A549 (cell line): ENCODE measurements around the gene R3HDML. TPM values are rescaled to one million over a fixed set of nuclear protein-coding genes. Genes with fewer than 3 reads are reported as not detected.

Experiments used
- ATAC-seq, 2 experiments: fragments of 200-7000 bp in 1 of 2; fragments of >200 bp in 1 of 2; cut with Nextera tagmentation in 1 of 2; cut with Tn5 transposase in 1 of 2; 3 replicates each; pipeline versions ENCODE4 v1.8.0 to v1.9.1; 2018 to 2020; ENCODE audit warnings: mild to moderate bottlenecking in 1 of 2, moderate library complexity in 1 of 2
- CTCF ChIA-PET: fragments of 300-600 bp; sonication (Branson Sonifier 250); formaldehyde crosslinking; extraction: SDS; loops from one replicate; lab custom pipeline; 2021; ENCODE audit warnings: antibody characterized with exemption, inconsistent platforms; lab: Yijun Ruan, JAX
- POLR2A ChIA-PET: fragments of 350-600 bp; formaldehyde crosslinking; extraction: SDS; loops from one replicate; lab custom pipeline; 2021; ENCODE audit warnings: antibody characterized with exemption, inconsistent platforms; lab: Yijun Ruan, JAX
- DNase-seq, 2 experiments: peaks; one replicate each; pipeline versions ENCODE4 v3.0.0 to v3.0.0-alpha.2; 2011 to 2016; ENCODE audit warnings: low read depth in 1 of 2, low spot score in 1 of 2
- FAIRE-seq: peaks from 2 replicates; lab custom pipeline; 2011; peaks lifted over from hg19 to GRCh38; lab: Jason Lieb, UNC
- H3K27ac ChIP-seq, 2 experiments: fragments of >200 bp; sonication (Bioruptor Twin); formaldehyde crosslinking; 3 replicates each; pipeline ENCODE4 v1.5.1; 2016 to 2017
- H3K4me1 ChIP-seq: fragments of >200 bp; sonication (Bioruptor Twin); formaldehyde crosslinking; 3 replicates; pipeline ENCODE4 v1.6.1; 2016
- H3K4me2 ChIP-seq: fragments of >200 bp; sonication (Bioruptor Twin); formaldehyde crosslinking; 3 replicates; pipeline ENCODE4 v1.6.1; 2016
- H3K4me3 ChIP-seq: fragments of >200 bp; sonication (Bioruptor Twin); formaldehyde crosslinking; 3 replicates; pipeline ENCODE4 v1.5.1; 2016
- H3K9me3 ChIP-seq: fragments of >200 bp; sonication (Bioruptor Twin); formaldehyde crosslinking; 3 replicates; pipeline ENCODE4 v1.6.1; 2016
- ATOH8 ChIP-seq: fragments of 250-450 bp; sonication (Bioruptor Pico); IDR thresholded peaks from 2 replicates; pipeline ENCODE4 v1.5.0; 2020; ENCODE audit warnings: low read depth, mild to moderate bottlenecking, moderate library complexity
- BHLHE40 ChIP-seq: IDR thresholded peaks from 2 replicates; pipeline ENCODE4 v1.6.1; 2012; ENCODE audit warnings: low read depth, low read length, inconsistent platforms
- CEBPB ChIP-seq, 2 experiments: fragments of >200 bp in 1 of 2; sonication (Bioruptor Twin) in 1 of 2; formaldehyde crosslinking in 1 of 2; IDR thresholded peaks; 2 replicates each; pipeline ENCODE4 v1.6.1; 2012 to 2016
- CHD2 ChIP-seq: fragments of 150-350 bp; IDR thresholded peaks from 2 replicates; pipeline ENCODE4 v1.6.1; 2014; ENCODE audit warnings: low read length; ENCODE audit not compliant: partially characterized antibody
- EHMT2 ChIP-seq: fragments of 200-600 bp; sonication (generic); IDR thresholded peaks from 2 replicates; pipeline ENCODE4 v1.6.1; 2016; ENCODE audit warnings: antibody characterized with exemption, low read depth, mild to moderate bottlenecking, moderate library complexity
- EP300 ChIP-seq, 2 experiments: fragments of >200 bp; sonication (Bioruptor Twin); formaldehyde crosslinking; IDR thresholded peaks; 2 replicates in 1 of 2; 3 replicates in 1 of 2; pipeline ENCODE4 v1.6.1; 2016 to 2017
- ESRRA ChIP-seq: fragments of 150-350 bp; IDR thresholded peaks from 2 replicates; pipeline ENCODE4 v1.6.1; 2014; ENCODE audit warnings: mild to moderate bottlenecking, low read length, borderline replicate concordance
- FOSB ChIP-seq: fragments of 250-450 bp; sonication (Bioruptor Pico); IDR thresholded peaks from 2 replicates; pipeline ENCODE4 v1.5.0; 2020; ENCODE audit warnings: mild to moderate bottlenecking, moderate library complexity
- FOSL2 ChIP-seq, 2 experiments: fragments of 450-650 bp in 1 of 2; fragments of >200 bp in 1 of 2; sonication (Bioruptor Twin) in 1 of 2; formaldehyde crosslinking; IDR thresholded peaks; 2 replicates each; pipeline versions ENCODE4 v1.5.0 to v1.6.1; 2016 to 2020; ENCODE audit warnings: mild to moderate bottlenecking in 1 of 2, moderate library complexity in 1 of 2
- GATA3 ChIP-seq: IDR thresholded peaks from 2 replicates; pipeline ENCODE4 v1.6.1; 2012; ENCODE audit warnings: borderline replicate concordance
- HES2 ChIP-seq: fragments of >200 bp; sonication (Bioruptor Twin); formaldehyde crosslinking; IDR thresholded peaks from 2 replicates; pipeline ENCODE4 v1.6.1; 2016
- HOXA7 ChIP-seq: fragments of 250-450 bp; sonication (Bioruptor Pico); IDR thresholded peaks from 2 replicates; pipeline ENCODE4 v1.5.0; 2020; ENCODE audit warnings: mild to moderate bottlenecking, moderate library complexity
- HOXB13 ChIP-seq: fragments of 250-450 bp; sonication (Bioruptor Pico); IDR thresholded peaks from 2 replicates; pipeline ENCODE4 v1.5.0; 2020; ENCODE audit warnings: low read depth, mild to moderate bottlenecking, moderate library complexity
- HOXB5 ChIP-seq: fragments of 250-450 bp; sonication (Bioruptor Pico); IDR thresholded peaks from 2 replicates; pipeline ENCODE4 v1.5.0; 2020; ENCODE audit warnings: mild to moderate bottlenecking, moderate library complexity
- JUNB ChIP-seq: fragments of >200 bp; sonication (Bioruptor Twin); formaldehyde crosslinking; IDR thresholded peaks from 2 replicates; pipeline ENCODE4 v1.6.1; 2016
- KDM1A ChIP-seq: fragments of 200-600 bp; sonication (generic); IDR thresholded peaks from 2 replicates; pipeline ENCODE4 v1.6.1; 2016; ENCODE audit warnings: low read depth, mild to moderate bottlenecking
- KDM5A ChIP-seq: fragments of 200-600 bp; sonication (generic); IDR thresholded peaks from 2 replicates; pipeline ENCODE4 v1.6.1; 2016; ENCODE audit warnings: antibody characterized with exemption, mild to moderate bottlenecking
- MAFK ChIP-seq: fragments of 450-650 bp; IDR thresholded peaks from 2 replicates; pipeline ENCODE4 v1.6.1; 2014; ENCODE audit not compliant: partially characterized antibody
- MAZ ChIP-seq: fragments of 150-350 bp; IDR thresholded peaks from 2 replicates; pipeline ENCODE4 v1.6.1; 2014; ENCODE audit warnings: antibody characterized with exemption, low read depth, low read length, borderline replicate concordance
- PHF8 ChIP-seq: fragments of 200-600 bp; sonication (generic); IDR thresholded peaks from 2 replicates; pipeline ENCODE4 v1.6.1; 2016; ENCODE audit warnings: low read depth, mild to moderate bottlenecking, antibody characterized with exemption, moderate library complexity, borderline replicate concordance
- RCOR1 ChIP-seq: fragments of 150-350 bp; IDR thresholded peaks from 2 replicates; pipeline ENCODE4 v1.6.1; 2014; ENCODE audit warnings: antibody characterized with exemption, low read length, low read depth
- RNF2 ChIP-seq: fragments of 200-600 bp; sonication (generic); IDR thresholded peaks from 2 replicates; pipeline ENCODE4 v1.6.1; 2016; ENCODE audit warnings: low read depth, mild to moderate bottlenecking, antibody characterized with exemption, moderate library complexity, borderline replicate concordance
- USF2 ChIP-seq: fragments of 450-650 bp; IDR thresholded peaks from 2 replicates; pipeline ENCODE4 v1.6.1; 2014; ENCODE audit warnings: antibody characterized with exemption
- ZNF302 ChIP-seq: fragments of 250-450 bp; sonication (Bioruptor Pico); IDR thresholded peaks from 2 replicates; pipeline ENCODE4 v1.9.0; 2021; ENCODE audit warnings: inconsistent platforms, mild to moderate bottlenecking, moderate library complexity
- WGBS: methylation state at CpG from one replicate; pipeline ENCODE4 v1.1.6; 2017; ENCODE audit errors: missing lambda C conversion rate; 5-methylcytosine and 5-hydroxymethylcytosine counted together
- polyA plus RNA-seq, 4 experiments: library from polyadenylated mRNA; depleted of rRNA in 3 of 4; stranded (reverse); fragments of >200 nt; fragmentation: RNase III in 1 of 4; extraction: RNeasy Plus Mini Kit Qiagen cat#74134 plus additional on column Dnase treatment in 1 of 4; gene quantifications; 2 replicates in 3 of 4; 3 replicates in 1 of 4; pipeline ENCODE4 v1.2.3, GENCODE V29; 2011 to 2017
- TF ChIP-seq, protein P1 (sequence below): IDR thresholded peaks from 2 replicates; pipeline ENCODE4 v1.6.1; 2012
- TF ChIP-seq, protein P2 (sequence below): fragments of >200 bp; sonication (Bioruptor Twin); formaldehyde crosslinking; IDR thresholded peaks from 3 replicates; pipeline ENCODE4 v1.5.1; 2016
- TF ChIP-seq, protein P3 (sequence below): IDR thresholded peaks from 2 replicates; pipeline ENCODE4 v1.6.1; 2012; ENCODE audit warnings: low read depth, borderline replicate concordance

Gene R3HDML
- polyA plus RNA-seq, 2 of the 4 experiments (the other 2 are of a cell fraction), result 0.96 to 1.2 TPM

- no peak overlapping the region for H3K4me2 ChIP-seq
- no peaks in the 10 kb centered on the region for H3K9me3 ChIP-seq
- H3K4me1 ChIP-seq, result peaks cover 69% of the 10 kb centered on the region
- no peak overlapping the region for H3K4me3 ChIP-seq
- FAIRE-seq (no peak), ATAC-seq (no peak), DNase-seq (no peak)
- WGBS, result 88% methylated on average over 8 of the region's 8 CpGs
- ChIA-PET CTCF (interaction anchor here (0.6 to 10.5 kb wide), 5 partner anchors 10 to 177 kb away, joined by 3 to 147 read pairs (median 37); no protein-coding TSS in a partner anchor), POLR2A (no interaction called here)
- no peak for TF ChIP-seq FOSB (CRISPR knock-in tag)
- TF ChIP-seq PHF8, result no peak
- TF ChIP-seq KDM5A, result no peak
- TF ChIP-seq, protein P1, sequence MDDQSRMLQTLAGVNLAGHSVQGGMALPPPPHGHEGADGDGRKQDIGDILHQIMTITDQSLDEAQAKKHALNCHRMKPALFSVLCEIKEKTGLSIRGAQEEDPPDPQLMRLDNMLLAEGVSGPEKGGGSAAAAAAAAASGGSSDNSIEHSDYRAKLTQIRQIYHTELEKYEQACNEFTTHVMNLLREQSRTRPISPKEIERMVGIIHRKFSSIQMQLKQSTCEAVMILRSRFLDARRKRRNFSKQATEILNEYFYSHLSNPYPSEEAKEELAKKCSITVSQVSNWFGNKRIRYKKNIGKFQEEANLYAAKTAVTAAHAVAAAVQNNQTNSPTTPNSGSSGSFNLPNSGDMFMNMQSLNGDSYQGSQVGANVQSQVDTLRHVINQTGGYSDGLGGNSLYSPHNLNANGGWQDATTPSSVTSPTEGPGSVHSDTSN, result no peak
- no peak for TF ChIP-seq RCOR1
- no peak for TF ChIP-seq HOXB5 (CRISPR knock-in tag)
- TF ChIP-seq GATA3, result no peak
- TF ChIP-seq BHLHE40, result no peak
- no peak for TF ChIP-seq HOXB13 (CRISPR knock-in tag)
- no peak for TF ChIP-seq ZNF302
- TF ChIP-seq, protein P2, sequence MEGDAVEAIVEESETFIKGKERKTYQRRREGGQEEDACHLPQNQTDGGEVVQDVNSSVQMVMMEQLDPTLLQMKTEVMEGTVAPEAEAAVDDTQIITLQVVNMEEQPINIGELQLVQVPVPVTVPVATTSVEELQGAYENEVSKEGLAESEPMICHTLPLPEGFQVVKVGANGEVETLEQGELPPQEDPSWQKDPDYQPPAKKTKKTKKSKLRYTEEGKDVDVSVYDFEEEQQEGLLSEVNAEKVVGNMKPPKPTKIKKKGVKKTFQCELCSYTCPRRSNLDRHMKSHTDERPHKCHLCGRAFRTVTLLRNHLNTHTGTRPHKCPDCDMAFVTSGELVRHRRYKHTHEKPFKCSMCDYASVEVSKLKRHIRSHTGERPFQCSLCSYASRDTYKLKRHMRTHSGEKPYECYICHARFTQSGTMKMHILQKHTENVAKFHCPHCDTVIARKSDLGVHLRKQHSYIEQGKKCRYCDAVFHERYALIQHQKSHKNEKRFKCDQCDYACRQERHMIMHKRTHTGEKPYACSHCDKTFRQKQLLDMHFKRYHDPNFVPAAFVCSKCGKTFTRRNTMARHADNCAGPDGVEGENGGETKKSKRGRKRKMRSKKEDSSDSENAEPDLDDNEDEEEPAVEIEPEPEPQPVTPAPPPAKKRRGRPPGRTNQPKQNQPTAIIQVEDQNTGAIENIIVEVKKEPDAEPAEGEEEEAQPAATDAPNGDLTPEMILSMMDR, result no peak
- TF ChIP-seq ESRRA, result no peak
- no peak for TF ChIP-seq ATOH8 (CRISPR knock-in tag)
- TF ChIP-seq MAZ, result no peak
- no peak for TF ChIP-seq MAFK
- H3K27ac ChIP-seq, result peak overlapping the region; percentile 75 to 87
Measured at GRCh38 chr20:44392088-44392775, 55.4 kb downstream of the R3HDML start.

DNA sequence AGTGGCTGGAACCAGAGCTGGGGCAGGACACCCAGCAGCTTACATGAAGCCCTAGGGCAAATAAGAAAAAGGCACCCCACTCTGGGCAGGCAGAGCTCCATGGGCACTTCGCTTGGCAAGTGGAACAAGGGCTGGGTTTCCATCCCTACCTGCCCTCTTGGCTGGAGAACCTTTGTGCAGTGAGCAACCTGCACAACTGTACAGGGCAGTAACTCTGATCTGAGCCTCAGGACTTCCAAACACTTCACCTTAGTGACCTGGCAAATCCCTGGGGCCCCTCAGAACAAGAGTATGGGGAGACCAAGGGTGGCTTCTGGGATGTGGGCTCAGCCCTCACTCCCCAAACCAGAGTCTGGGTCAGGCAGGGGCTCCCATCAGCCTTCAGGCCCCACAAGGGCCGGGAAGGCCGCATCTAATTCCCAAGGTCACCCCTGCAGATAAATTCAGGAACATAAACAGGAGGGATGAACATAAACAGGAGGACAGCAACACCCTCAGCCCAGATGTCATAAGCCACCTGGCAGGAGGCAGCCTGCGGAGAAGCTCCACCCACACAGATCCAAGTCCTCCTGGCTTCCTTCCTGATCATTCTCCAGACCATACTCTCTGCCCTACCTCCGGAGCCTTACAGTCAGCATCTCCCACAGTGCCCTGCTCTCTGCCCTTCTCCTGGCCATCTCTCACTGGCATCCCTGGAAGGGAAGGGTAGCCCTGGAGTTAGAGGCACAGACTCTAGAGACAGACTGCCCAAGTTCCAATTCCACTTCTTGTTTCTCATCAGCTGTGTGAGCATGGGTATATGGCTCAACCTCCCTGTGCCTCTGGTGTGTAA is 56.1 kb downstream of the R3HDML start:
- peak overlapping the region; percentile 75 to 87 for H3K27ac ChIP-seq
- WGBS, result 59% methylated on average over 5 of the region's 5 CpGs
- TF ChIP-seq EP300 (IDR thresholded peaks at IDR 0.05), result no peak
- TF ChIP-seq RNF2, result no peak
- TF ChIP-seq CHD2, result no peak
- TF ChIP-seq PHF8, result no peak
- no peak for TF ChIP-seq KDM1A
- no peak for TF ChIP-seq RCOR1
- TF ChIP-seq, protein P3, sequence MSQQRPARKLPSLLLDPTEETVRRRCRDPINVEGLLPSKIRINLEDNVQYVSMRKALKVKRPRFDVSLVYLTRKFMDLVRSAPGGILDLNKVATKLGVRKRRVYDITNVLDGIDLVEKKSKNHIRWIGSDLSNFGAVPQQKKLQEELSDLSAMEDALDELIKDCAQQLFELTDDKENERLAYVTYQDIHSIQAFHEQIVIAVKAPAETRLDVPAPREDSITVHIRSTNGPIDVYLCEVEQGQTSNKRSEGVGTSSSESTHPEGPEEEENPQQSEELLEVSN, result no peak
- no peak for TF ChIP-seq FOSB (CRISPR knock-in tag)
- TF ChIP-seq HES2, result no peak
- no peak for TF ChIP-seq EHMT2
- no peak for TF ChIP-seq MAFK
- no peak for TF ChIP-seq HOXA7 (CRISPR knock-in tag)
- no peak for TF ChIP-seq ATOH8 (CRISPR knock-in tag)
- no peak for TF ChIP-seq FOSL2 (IDR thresholded peaks at IDR 0.05)
- no peak for TF ChIP-seq FOSL2 (CRISPR knock-in tag; IDR thresholded peaks at IDR 0.05)
- no peak for TF ChIP-seq JUNB
- no peak for TF ChIP-seq HOXB13 (CRISPR knock-in tag)
- no peak for TF ChIP-seq CEBPB (IDR thresholded peaks at IDR 0.05)
- TF ChIP-seq USF2, result no peak
- H3K4me3 ChIP-seq, result no peak overlapping the region
- DNase-seq (no peak), FAIRE-seq (no peak), ATAC-seq (no peak)
- H3K9me3 ChIP-seq, result no peaks in the 10 kb centered on the region
- ChIA-PET POLR2A (no interaction called here), CTCF (interaction anchor here (0.6 to 10.5 kb wide), 6 partner anchors 9 to 289 kb away, joined by 3 to 147 read pairs (median 24); no protein-coding TSS in a partner anchor)
- H3K4me2 ChIP-seq, result peak overlapping the region; percentile 29; the same call in 1 of the 3 replicates
- H3K4me1 ChIP-seq, result peaks cover 69% of the 10 kb centered on the region
